HL-60 (cell line): ENCODE measurements around the gene NODAL.

Experiments used
- DNase-seq, 2 experiments: peaks; one replicate each; pipeline ENCODE4 v3.0.0-alpha.2; 2010 to 2020; ENCODE audit warnings: low read depth in 1 of 2, low spot score in 1 of 2
- H3K27ac ChIP-seq: fragments of 250-450 bp; sonication (Bioruptor Pico); replicated peaks from 2 replicates; pipeline ENCODE4 v1.5.1; 2020; ENCODE audit warnings: mild to moderate bottlenecking, moderate library complexity
- H3K27me3 ChIP-seq: fragments of 250-450 bp; sonication (Bioruptor Pico); 2 replicates; pipeline ENCODE4 v1.5.1; 2021; ENCODE audit warnings: mild to moderate bottlenecking, moderate library complexity; ENCODE audit not compliant: insufficient read depth, poor library complexity, severe bottlenecking
- H3K4me3 ChIP-seq: replicated peaks from 2 replicates; pipeline ENCODE4 v1.5.1; 2011; ENCODE audit warnings: mild to moderate bottlenecking, control low read depth, low read length; ENCODE audit not compliant: insufficient read depth
- CTCF ChIP-seq: IDR thresholded peaks from one replicate; pipeline ENCODE4 v1.5.1; 2011; ENCODE audit warnings: low read length, control low read depth, inconsistent platforms; ENCODE audit not compliant: insufficient read depth
- GABPA ChIP-seq: IDR thresholded peaks from 2 replicates; pipeline ENCODE4 v1.6.1; 2012; ENCODE audit warnings: low read depth
- POLR2AphosphoS5 ChIP-seq: IDR thresholded peaks from 2 replicates; pipeline ENCODE4 v1.6.1; 2012; ENCODE audit warnings: low read depth
- REST ChIP-seq: IDR thresholded peaks from 2 replicates; pipeline ENCODE4 v1.6.1; 2012; ENCODE audit warnings: low read depth; ENCODE audit not compliant: insufficient replicate concordance
- SPI1 ChIP-seq: IDR thresholded peaks from 2 replicates; pipeline ENCODE4 v1.6.1; 2012; ENCODE audit warnings: low read depth, mild to moderate bottlenecking, borderline replicate concordance

The NODAL gene

GRCh38 chr10:70417568-70417967, 23.9 kb downstream of the NODAL start:
- no peak overlapping the region for H3K27ac ChIP-seq
- DNase-seq: no peak
- H3K4me3 ChIP-seq: no peak overlapping the region
- TF ChIP-seq POLR2AphosphoS5: no peak
- TF ChIP-seq REST: no peak
- TF ChIP-seq CTCF: no peak
- no peak for TF ChIP-seq GABPA
- no peak for TF ChIP-seq SPI1
- H3K27me3 ChIP-seq: no peaks in the 10 kb centered on the region

GRCh38 chr10:70412356-70412755, 29.1 kb downstream of the NODAL start:
- Histone ChIP-seq H3K27ac (no peak overlapping the region), H3K27me3 (no peaks in the 10 kb centered on the region), H3K4me3 (no peak overlapping the region)
- DNase-seq: no peak
- TF ChIP-seq GABPA (no peak), CTCF (no peak), POLR2AphosphoS5 (no peak), SPI1 (no peak), REST (no peak)

- Histone ChIP-seq H3K4me3 (no peak overlapping the region), H3K27ac (no peak overlapping the region), H3K27me3 (no peaks in the 10 kb centered on the region)
- TF ChIP-seq CTCF (no peak), REST (no peak), SPI1 (no peak), POLR2AphosphoS5 (no peak), GABPA (no peak)
- DNase-seq: no peak
Observed at GRCh38 chr10:70410608-70411007, 30.9 kb downstream of the NODAL start.
